ENCODE measurements around the gene METTL17. TPM values are rescaled to one million over a fixed set of nuclear protein-coding genes. Genes with fewer than 3 reads are reported as not detected.
"Not testable (repeated sequence)": the region's sequence is repeated elsewhere in the genome, so short reads cannot be mapped to it uniquely, and the experiment has no call there.

The METTL17 gene
- total and polyA plus RNA-seq, 7 donors = 24.0 to 103 (median 76.4) TPM

DNA sequence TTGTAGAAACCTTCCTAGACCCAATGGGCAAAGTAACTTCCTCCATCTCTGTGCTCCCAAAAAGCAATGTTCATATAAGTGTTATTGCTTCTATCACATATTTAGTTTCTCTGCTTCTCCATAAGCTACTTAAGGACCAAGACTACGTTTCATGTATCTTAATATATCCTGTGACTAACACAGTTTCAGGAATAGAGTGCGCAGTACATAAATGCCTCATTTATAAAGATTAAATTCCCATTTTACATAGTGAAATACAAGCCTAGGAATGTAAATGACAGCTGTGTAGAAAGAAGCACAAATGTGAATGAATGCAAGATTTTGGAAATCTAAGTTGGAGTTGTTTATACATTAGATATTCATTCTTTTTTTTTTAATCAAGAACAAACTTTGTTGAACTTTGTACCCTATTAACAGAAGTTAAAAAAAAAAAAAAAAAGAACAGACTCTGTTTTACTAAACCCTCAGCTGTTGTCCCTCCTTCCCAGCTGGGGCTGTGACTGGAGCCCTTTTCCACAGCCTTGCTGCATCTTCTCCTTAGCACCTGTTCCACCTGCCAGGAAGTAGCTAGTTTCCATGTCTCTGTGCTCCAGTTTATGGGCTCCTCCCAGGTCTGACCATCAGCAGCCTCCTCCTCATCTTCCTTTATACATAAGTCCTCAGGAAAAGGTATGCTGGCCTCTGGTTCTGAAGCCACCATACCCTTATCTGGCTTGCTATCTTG, 7.0 kb upstream of the METTL17 start:
- intact Hi-C loops (cut with DNase I) = no loop called here
- no peak overlapping the region for H3K27ac ChIP-seq
- H3K4me3 ChIP-seq = no peak overlapping the region
- H3K27me3 ChIP-seq = no peaks in the 10 kb centered on the region
- DNase-seq = no peak
- TF ChIP-seq, protein P1, sequence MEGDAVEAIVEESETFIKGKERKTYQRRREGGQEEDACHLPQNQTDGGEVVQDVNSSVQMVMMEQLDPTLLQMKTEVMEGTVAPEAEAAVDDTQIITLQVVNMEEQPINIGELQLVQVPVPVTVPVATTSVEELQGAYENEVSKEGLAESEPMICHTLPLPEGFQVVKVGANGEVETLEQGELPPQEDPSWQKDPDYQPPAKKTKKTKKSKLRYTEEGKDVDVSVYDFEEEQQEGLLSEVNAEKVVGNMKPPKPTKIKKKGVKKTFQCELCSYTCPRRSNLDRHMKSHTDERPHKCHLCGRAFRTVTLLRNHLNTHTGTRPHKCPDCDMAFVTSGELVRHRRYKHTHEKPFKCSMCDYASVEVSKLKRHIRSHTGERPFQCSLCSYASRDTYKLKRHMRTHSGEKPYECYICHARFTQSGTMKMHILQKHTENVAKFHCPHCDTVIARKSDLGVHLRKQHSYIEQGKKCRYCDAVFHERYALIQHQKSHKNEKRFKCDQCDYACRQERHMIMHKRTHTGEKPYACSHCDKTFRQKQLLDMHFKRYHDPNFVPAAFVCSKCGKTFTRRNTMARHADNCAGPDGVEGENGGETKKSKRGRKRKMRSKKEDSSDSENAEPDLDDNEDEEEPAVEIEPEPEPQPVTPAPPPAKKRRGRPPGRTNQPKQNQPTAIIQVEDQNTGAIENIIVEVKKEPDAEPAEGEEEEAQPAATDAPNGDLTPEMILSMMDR (IDR thresholded peaks at IDR 0.05) = no peak
- TF ChIP-seq POLR2AphosphoS5 (IDR thresholded peaks at IDR 0.05) = no peak
- no peak for TF ChIP-seq EP300 (IDR thresholded peaks at IDR 0.05)
- TF ChIP-seq POLR2A (IDR thresholded peaks at IDR 0.05) = no peak
- H3K36me3 ChIP-seq = no peaks in the 10 kb centered on the region
- WGBS, 2 donors = 79 to 81% methylated on average over 2 of the region's 2 CpGs
- H3K9me3 ChIP-seq = no peaks in the 10 kb centered on the region
- peaks cover 0 to 7% (median 0%) of the 10 kb centered on the region in 4 donors for H3K4me1 ChIP-seq

DNA sequence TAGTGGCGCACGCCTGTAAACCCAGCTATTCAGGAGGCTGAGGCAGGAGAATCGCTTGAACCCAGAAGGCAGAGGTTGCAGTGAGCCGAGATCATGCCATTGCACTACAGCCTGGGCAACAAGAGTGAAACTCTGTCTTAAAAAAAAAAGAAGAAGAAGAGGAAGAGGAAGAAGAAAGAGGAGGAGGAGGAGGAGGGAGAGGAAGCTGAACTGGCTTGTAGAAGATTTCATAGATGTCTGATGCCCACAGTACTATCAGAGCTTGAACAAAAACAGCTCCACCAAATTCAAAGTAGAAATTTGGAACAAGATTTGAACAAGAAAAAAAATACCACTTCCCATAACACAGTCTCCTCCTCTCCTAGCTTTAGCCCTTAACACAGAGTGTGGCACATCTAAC, 4.1 kb upstream of the METTL17 start:
- H3K27me3 ChIP-seq; H3K4me3 ChIP-seq; H3K9me3 ChIP-seq; intact Hi-C loops (cut with DNase I); H3K27ac ChIP-seq; DNase-seq; H3K36me3 ChIP-seq: not testable (repeated sequence)
- 92 to 95% methylated on average over 4 of the region's 4 CpGs for WGBS, 2 donors
- H3K4me1 ChIP-seq = peaks cover 0 to 21% (median 11%) of the 10 kb centered on the region in 4 donors

DNA sequence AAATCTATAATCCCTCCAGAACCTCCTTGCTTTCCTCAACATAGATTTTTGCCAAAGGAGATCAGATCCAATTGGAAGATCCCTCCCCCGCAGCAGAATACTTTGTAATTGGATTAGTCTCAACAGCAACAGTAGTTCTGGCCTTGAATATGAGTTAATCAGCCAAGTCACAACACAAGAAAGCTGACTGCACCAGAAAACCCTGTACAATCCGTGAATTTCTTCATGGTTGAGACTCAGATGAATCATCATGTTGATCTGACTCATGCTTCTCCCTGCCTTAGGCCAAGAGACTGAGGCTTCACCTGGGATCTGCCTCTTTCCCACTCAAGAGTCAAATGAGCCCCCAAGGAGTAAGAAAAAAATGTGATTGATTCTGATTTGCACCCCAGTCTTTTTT, 3.0 kb upstream of the METTL17 start:
- intact Hi-C loops (cut with DNase I) = no loop called here
- Histone ChIP-seq H3K4me3 (no peak overlapping the region), H3K9me3 (no peaks in the 10 kb centered on the region), H3K27me3 (no peaks in the 10 kb centered on the region), H3K27ac (peak overlapping the region in 2 of 4 donors; percentile 43 to 55), H3K36me3 (peaks cover 0 to 5% (median 0%) of the 10 kb centered on the region in 4 donors), H3K4me1 (peaks cover 0 to 32% (median 23%) of the 10 kb centered on the region in 4 donors)
- 58 to 63% methylated on average over 2 of the region's 2 CpGs for WGBS, 2 donors
- DNase-seq = no peak
- peak in 3 of 4 donors; percentile 16 to 31 (median 20) for TF ChIP-seq POLR2AphosphoS5 (IDR thresholded peaks at IDR 0.05)
- no peak for TF ChIP-seq EP300 (IDR thresholded peaks at IDR 0.05)

DNA sequence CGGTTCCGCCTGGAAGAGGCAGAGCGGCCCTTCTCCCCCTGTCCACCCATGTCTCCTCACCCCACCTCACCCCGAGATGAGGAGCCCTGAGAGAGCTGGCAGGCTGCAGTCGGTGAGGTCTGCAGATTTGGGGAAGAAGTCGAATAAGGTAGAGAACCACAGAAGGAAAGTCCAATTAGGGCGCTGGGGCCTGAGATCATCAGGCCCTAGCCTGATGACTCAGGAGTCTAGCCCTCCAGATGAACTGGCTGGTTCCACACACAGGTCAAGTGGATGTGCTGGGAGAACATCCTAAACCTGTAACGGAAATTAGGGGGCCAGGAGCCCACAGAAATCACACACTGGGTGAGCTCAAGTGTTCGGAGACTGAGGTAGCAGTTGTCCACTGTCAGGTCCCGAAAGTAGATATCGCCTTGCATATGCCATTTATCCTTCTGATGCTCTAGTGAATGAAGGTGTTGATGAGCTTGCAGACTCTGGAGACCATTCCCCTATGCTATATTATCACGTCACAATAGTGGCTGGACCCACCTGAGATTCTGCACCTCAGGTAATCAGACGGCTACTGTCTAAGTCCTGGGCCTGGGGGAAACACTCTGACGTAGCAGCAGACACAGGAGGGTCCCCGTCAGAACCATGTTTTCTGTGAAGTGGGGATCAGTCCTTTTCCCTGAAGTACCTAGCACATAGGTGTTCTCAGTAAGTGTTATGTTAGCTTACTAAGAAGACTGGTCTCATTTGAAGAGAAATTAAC, 886 bp upstream of the METTL17 start:
- DNase-seq = no peak
- intact Hi-C loops (cut with DNase I) = no loop called here
- H3K4me1 ChIP-seq = peaks cover 0 to 38% (median 25%) of the 10 kb centered on the region in 4 donors
- 84 to 85% methylated on average over 15 of the region's 15 CpGs for WGBS, 2 donors
- peaks cover 11 to 24% (median 20%) of the 10 kb centered on the region in 4 donors for H3K36me3 ChIP-seq
- TF ChIP-seq, protein P1 (IDR thresholded peaks at IDR 0.05) = no peak
- TF ChIP-seq EP300 (IDR thresholded peaks at IDR 0.05) = no peak
- no peak for TF ChIP-seq POLR2AphosphoS5 (IDR thresholded peaks at IDR 0.05)
- no peak for TF ChIP-seq POLR2A (IDR thresholded peaks at IDR 0.05)
- peak overlapping the region; percentile 81 to 86 (median 84) for H3K27ac ChIP-seq
- H3K9me3 ChIP-seq = no peaks in the 10 kb centered on the region
- no peaks in the 10 kb centered on the region for H3K27me3 ChIP-seq
- peak overlapping the region in 3 of 4 donors; percentile 67 to 88 (median 72) for H3K4me3 ChIP-seq

DNA sequence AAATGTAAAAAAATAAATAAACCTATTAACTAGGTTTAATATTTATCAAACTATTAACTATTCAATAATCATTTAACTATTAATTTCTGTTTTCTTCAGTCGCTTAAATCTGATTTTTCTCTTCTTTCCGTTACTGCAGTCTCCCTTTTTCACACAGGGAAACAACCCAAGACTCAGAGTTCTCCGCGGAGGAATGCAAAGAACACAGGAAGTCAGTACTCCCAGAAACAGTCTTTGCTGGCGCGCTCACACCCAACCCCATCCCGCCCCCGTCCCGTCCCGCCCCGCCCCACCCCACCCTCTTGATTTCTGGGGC, 351 bp upstream of the METTL17 start:
- intact Hi-C loops (cut with DNase I) = no loop called here
- TF ChIP-seq POLR2A (IDR thresholded peaks at IDR 0.05) = no peak
- H3K4me1 ChIP-seq = peaks cover 0 to 38% (median 25%) of the 10 kb centered on the region in 4 donors

DNA sequence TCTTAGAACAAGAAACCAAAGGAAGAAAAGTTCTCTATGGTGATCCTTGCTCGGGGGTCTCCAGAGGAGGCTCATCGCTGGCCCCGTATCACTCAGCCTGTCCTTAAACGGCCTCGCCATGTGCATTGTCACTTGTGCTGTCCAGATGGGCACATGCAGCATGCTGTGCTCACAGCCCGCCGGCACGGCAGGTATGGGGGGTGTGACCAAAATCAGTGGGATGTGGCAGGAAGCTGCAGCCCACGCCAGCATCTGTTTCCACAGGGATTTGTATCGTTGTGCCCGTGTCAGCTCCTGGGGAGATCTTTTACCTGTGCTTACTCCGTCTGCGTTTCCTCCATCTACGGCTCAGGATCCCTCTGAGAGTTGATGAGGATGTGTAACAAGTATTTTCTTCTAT, 6.7 kb downstream of the METTL17 start:
- no peak for DNase-seq
- peaks cover 42 to 59% (median 54%) of the 10 kb centered on the region in 4 donors for H3K36me3 ChIP-seq
- intact Hi-C loops (cut with DNase I) = loop anchor here (10.0 kb wide), 1 partner anchor 458 kb away; the partner anchor contains the start of gene CHD8
- H3K4me1 ChIP-seq = peaks cover 0 to 20% (median 15%) of the 10 kb centered on the region in 4 donors
- H3K27me3 ChIP-seq = no peaks in the 10 kb centered on the region
- WGBS, 2 donors = 19 to 72% methylated on average over 14 of the region's 14 CpGs
- no peak overlapping the region for H3K4me3 ChIP-seq
- H3K9me3 ChIP-seq = no peaks in the 10 kb centered on the region
- TF ChIP-seq POLR2A (IDR thresholded peaks at IDR 0.05) (no peak), POLR2AphosphoS5 (IDR thresholded peaks at IDR 0.05) (no peak), EP300 (IDR thresholded peaks at IDR 0.05) (no peak)
- TF ChIP-seq, protein P1 (IDR thresholded peaks at IDR 0.05) = no peak
- H3K27ac ChIP-seq = no peak overlapping the region

More for the DNA sequence above, 351 bp upstream of the METTL17 start:
- WGBS, 2 donors = 1% methylated on average over 11 of the region's 11 CpGs
- H3K27ac ChIP-seq = peak overlapping the region; percentile 81 to 86 (median 84)
- no peaks in the 10 kb centered on the region for H3K9me3 ChIP-seq
- DNase-seq = no peak
- no peaks in the 10 kb centered on the region for H3K27me3 ChIP-seq
- peak overlapping the region in 3 of 4 donors; percentile 67 to 88 (median 72) for H3K4me3 ChIP-seq
- H3K36me3 ChIP-seq = peaks cover 16 to 29% (median 25%) of the 10 kb centered on the region in 4 donors

Data from sigmoid colon (tissue), 7 donors.